ENCODE data around the gene PRKN.

DNA sequence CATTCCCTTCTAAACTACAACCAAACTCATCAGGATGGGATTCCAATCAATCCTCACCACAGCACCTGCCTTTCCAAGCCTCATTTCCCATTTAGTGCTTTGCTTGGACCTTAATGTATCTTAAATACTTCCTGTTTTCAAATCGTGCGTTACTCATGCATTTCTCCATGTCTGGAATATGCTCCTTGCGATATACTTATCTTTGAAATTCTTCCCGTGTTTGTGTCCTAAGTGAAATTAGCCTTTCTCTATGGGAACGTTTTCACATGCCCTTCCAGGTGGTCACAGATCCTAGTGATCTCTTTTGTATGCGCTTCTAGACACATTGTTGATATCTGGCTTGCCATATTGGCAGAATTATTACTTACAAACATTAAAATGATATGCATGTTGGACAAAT, 833.1 kb downstream of the PRKN start:
- TF ChIP-seq GABPA (IDR thresholded peaks at IDR 0.05; ENCODE audit: low read depth) (no peak), POLR2AphosphoS5 (IDR thresholded peaks at IDR 0.05; ENCODE audit: low read depth) (no peak), SPI1 (IDR thresholded peaks at IDR 0.05; ENCODE audit: borderline replicate concordance, low read depth) (no peak)
- TF ChIP-seq, protein P1, sequence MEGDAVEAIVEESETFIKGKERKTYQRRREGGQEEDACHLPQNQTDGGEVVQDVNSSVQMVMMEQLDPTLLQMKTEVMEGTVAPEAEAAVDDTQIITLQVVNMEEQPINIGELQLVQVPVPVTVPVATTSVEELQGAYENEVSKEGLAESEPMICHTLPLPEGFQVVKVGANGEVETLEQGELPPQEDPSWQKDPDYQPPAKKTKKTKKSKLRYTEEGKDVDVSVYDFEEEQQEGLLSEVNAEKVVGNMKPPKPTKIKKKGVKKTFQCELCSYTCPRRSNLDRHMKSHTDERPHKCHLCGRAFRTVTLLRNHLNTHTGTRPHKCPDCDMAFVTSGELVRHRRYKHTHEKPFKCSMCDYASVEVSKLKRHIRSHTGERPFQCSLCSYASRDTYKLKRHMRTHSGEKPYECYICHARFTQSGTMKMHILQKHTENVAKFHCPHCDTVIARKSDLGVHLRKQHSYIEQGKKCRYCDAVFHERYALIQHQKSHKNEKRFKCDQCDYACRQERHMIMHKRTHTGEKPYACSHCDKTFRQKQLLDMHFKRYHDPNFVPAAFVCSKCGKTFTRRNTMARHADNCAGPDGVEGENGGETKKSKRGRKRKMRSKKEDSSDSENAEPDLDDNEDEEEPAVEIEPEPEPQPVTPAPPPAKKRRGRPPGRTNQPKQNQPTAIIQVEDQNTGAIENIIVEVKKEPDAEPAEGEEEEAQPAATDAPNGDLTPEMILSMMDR (IDR thresholded peaks at IDR 0.05; ENCODE audit: insufficient read depth, low read length) = no peak
- TF ChIP-seq, protein P2, sequence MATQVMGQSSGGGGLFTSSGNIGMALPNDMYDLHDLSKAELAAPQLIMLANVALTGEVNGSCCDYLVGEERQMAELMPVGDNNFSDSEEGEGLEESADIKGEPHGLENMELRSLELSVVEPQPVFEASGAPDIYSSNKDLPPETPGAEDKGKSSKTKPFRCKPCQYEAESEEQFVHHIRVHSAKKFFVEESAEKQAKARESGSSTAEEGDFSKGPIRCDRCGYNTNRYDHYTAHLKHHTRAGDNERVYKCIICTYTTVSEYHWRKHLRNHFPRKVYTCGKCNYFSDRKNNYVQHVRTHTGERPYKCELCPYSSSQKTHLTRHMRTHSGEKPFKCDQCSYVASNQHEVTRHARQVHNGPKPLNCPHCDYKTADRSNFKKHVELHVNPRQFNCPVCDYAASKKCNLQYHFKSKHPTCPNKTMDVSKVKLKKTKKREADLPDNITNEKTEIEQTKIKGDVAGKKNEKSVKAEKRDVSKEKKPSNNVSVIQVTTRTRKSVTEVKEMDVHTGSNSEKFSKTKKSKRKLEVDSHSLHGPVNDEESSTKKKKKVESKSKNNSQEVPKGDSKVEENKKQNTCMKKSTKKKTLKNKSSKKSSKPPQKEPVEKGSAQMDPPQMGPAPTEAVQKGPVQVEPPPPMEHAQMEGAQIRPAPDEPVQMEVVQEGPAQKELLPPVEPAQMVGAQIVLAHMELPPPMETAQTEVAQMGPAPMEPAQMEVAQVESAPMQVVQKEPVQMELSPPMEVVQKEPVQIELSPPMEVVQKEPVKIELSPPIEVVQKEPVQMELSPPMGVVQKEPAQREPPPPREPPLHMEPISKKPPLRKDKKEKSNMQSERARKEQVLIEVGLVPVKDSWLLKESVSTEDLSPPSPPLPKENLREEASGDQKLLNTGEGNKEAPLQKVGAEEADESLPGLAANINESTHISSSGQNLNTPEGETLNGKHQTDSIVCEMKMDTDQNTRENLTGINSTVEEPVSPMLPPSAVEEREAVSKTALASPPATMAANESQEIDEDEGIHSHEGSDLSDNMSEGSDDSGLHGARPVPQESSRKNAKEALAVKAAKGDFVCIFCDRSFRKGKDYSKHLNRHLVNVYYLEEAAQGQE (IDR thresholded peaks at IDR 0.05; ENCODE audit: insufficient replicate concordance, low read depth) = no peak
